Measurements from ENCODE around the gene IQCK. TPM values are rescaled to one million over a fixed set of nuclear protein-coding genes. Genes with fewer than 3 reads are reported as not detected.
A peak's percentile ranks its signal among the peaks of the same experiment; 100 is the strongest.
"Not testable (repeated sequence)": the region's sequence is repeated elsewhere in the genome, so short reads cannot be mapped to it uniquely, and the experiment has no call there.

Gene IQCK
- polyA plus RNA-seq, 2 of the 4 experiments (the other 2 are of a cell fraction): 10.3 to 15.6 TPM

- TF ChIP-seq FOSL2 (IDR thresholded peaks at IDR 0.05): no peak
- TF ChIP-seq FOSL2 (CRISPR knock-in tag; IDR thresholded peaks at IDR 0.05): no peak
- TF ChIP-seq REST (IDR thresholded peaks at IDR 0.05): no peak
These were observed 40.7 kb upstream of the IQCK start (continued) for GRCh38 chr16:19677402-19677801.

GRCh38 chr16:19678804-19679203, 39.3 kb upstream of the IQCK start:
- Histone ChIP-seq H3K27ac (no peak overlapping the region), H3K4me2 (no peak overlapping the region), H3K4me3 (no peak overlapping the region), H3K9me3 (no peaks in the 10 kb centered on the region), H3K4me1 (no peaks in the 10 kb centered on the region)
- no peak for TF ChIP-seq TFCP2L1 (CRISPR knock-in tag; IDR thresholded peaks at IDR 0.05)
- no peak for TF ChIP-seq NR3C1 (IDR thresholded peaks at IDR 0.05)
- TF ChIP-seq CBX8 (IDR thresholded peaks at IDR 0.05): no peak
- no peak for TF ChIP-seq EP300 (IDR thresholded peaks at IDR 0.05)
- no peak for TF ChIP-seq RARB (CRISPR knock-in tag; IDR thresholded peaks at IDR 0.05)
- no peak for TF ChIP-seq ZSCAN20 (CRISPR knock-in tag; IDR thresholded peaks at IDR 0.05)
- no peak for TF ChIP-seq HDAC2 (IDR thresholded peaks at IDR 0.05)
- no peak for TF ChIP-seq ATOH8 (CRISPR knock-in tag; IDR thresholded peaks at IDR 0.05; ENCODE audit: low read depth)
- no peak for TF ChIP-seq HOXB5 (CRISPR knock-in tag; IDR thresholded peaks at IDR 0.05)
- TF ChIP-seq MYC (IDR thresholded peaks at IDR 0.05; ENCODE audit: borderline replicate concordance, low read length): no peak
- TF ChIP-seq PBX3 (IDR thresholded peaks at IDR 0.05): no peak
- no peak for TF ChIP-seq ZFP36 (IDR thresholded peaks at IDR 0.05; ENCODE audit: borderline replicate concordance, partially characterized antibody)
- no peak for TF ChIP-seq CHD2 (IDR thresholded peaks at IDR 0.05; ENCODE audit: low read length, partially characterized antibody)
- TF ChIP-seq ELK1 (IDR thresholded peaks at IDR 0.05; ENCODE audit: low read depth, low read length): no peak
- CTCF ChIA-PET: interaction anchor here (0.7 to 1.2 kb wide), 2 partner anchors 13 to 78 kb away, joined by 3 to 6 read pairs; no protein-coding TSS in a partner anchor
- DNase-seq (ENCODE audit: low read depth in 1 of 2, low spot score in 1 of 2): no peak
- ATAC-seq: no peak
- WGBS (ENCODE audit: missing lambda C conversion rate): 89% methylated on average over 6 of the region's 7 CpGs
- no peak for FAIRE-seq
- POLR2A ChIA-PET: no interaction called here

- POLR2A ChIA-PET: not testable (repeated sequence)
- CTCF ChIA-PET: interaction anchor here (0.7 to 1.3 kb wide), 3 partner anchors 13 to 207 kb away, joined by 3 to 6 read pairs (median 3); no protein-coding TSS in a partner anchor
These were observed 38.8 kb upstream of the IQCK start for GRCh38 chr16:19679281-19679680.

More at GRCh38 chr16:19679281-19679680, 38.8 kb upstream of the IQCK start:
- DNase-seq (ENCODE audit: low read depth in 1 of 2, low spot score in 1 of 2); ATAC-seq; H3K27ac ChIP-seq; H3K4me3 ChIP-seq; H3K4me2 ChIP-seq; H3K4me1 ChIP-seq; H3K9me3 ChIP-seq; FAIRE-seq: not testable (repeated sequence)
- WGBS (ENCODE audit: missing lambda C conversion rate): 91% methylated on average over 6 of the region's 6 CpGs
- TF ChIP-seq ZC3H11A (IDR thresholded peaks at IDR 0.05): peak; percentile 85

All from A549 (cell line).